Glutamatergic neuron (in vitro differentiated cells): ENCODE data around the gene RPL13. TPM values are rescaled to one million over a fixed set of nuclear protein-coding genes. Genes with fewer than 3 reads are reported as not detected.
"Not testable (repeated sequence)": the region's sequence is repeated elsewhere in the genome, so short reads cannot be mapped to it uniquely, and the experiment has no call there.

ENCODE experiments used
- DNase-seq: peaks from one replicate; pipeline ENCODE4 v3.0.0; 2022
- H3K27ac Mint-ChIP-seq: one replicate; pipeline ENCODE4 v1.8.0; 2020; ENCODE audit warnings: mild to moderate bottlenecking, mixed read lengths, inconsistent platforms; ENCODE audit not compliant: unreplicated experiment
- H3K27me3 Mint-ChIP-seq: one replicate; pipeline ENCODE4 v1.8.0; 2020; ENCODE audit warnings: mild to moderate bottlenecking, moderate library complexity, mixed read lengths, inconsistent platforms; ENCODE audit not compliant: unreplicated experiment
- H3K36me3 Mint-ChIP-seq: one replicate; pipeline ENCODE4 v1.8.0; 2020; ENCODE audit warnings: mild to moderate bottlenecking, mixed read lengths, inconsistent platforms; ENCODE audit not compliant: unreplicated experiment
- H3K4me1 Mint-ChIP-seq: one replicate; pipeline ENCODE4 v1.8.0; 2020; ENCODE audit warnings: mild to moderate bottlenecking, low read depth, mixed read lengths, inconsistent platforms; ENCODE audit not compliant: unreplicated experiment
- H3K4me3 Mint-ChIP-seq: one replicate; pipeline ENCODE4 v1.8.0; 2020; ENCODE audit warnings: mild to moderate bottlenecking, mixed read lengths, inconsistent platforms; ENCODE audit not compliant: unreplicated experiment
- H3K9me3 Mint-ChIP-seq: one replicate; pipeline ENCODE4 v1.8.0; 2020; ENCODE audit warnings: mild to moderate bottlenecking, moderate library complexity, mixed read lengths, inconsistent platforms; ENCODE audit not compliant: unreplicated experiment
- CTCF ChIP-seq: fragments of 200-600 bp; sonication (generic); IDR thresholded peaks from one replicate; pipeline ENCODE4 v1.5.0; 2021; ENCODE audit not compliant: partially characterized antibody, unreplicated experiment
- total RNA-seq: library from RNA; stranded (reverse); fragmentation: NEBNext Ultra II Directional; extraction: Animal tissue kit (Norgen Biotek cat#: 25700); gene quantifications from one replicate; pipeline ENCODE4 v1.2.1, GENCODE V29; 2021; ENCODE audit not compliant: unreplicated experiment

Gene RPL13
- total RNA-seq, 1 donor from 2014 or later: 893 TPM

- H3K4me3 Mint-ChIP-seq: no peak overlapping the region
- peaks cover 12% of the 10 kb centered on the region for H3K27me3 Mint-ChIP-seq
- H3K4me1 Mint-ChIP-seq: peaks cover 22% of the 10 kb centered on the region
- H3K9me3 Mint-ChIP-seq: peaks cover 16% of the 10 kb centered on the region
- TF ChIP-seq CTCF: no peak
- H3K27ac Mint-ChIP-seq: no peak overlapping the region
- no peak for DNase-seq
- no peaks in the 10 kb centered on the region for H3K36me3 Mint-ChIP-seq
Observed at GRCh38 chr16:89570342-89570923, 10.0 kb downstream of the RPL13 start.

GRCh38 chr16:89570983-89571598 lies 10.6 kb downstream of the RPL13 start:
- Mint-ChIP-seq H3K9me3 (peaks cover 16% of the 10 kb centered on the region), H3K27me3 (peaks cover 12% of the 10 kb centered on the region), H3K4me1 (peaks cover 19% of the 10 kb centered on the region)
- not testable (repeated sequence) for H3K36me3 Mint-ChIP-seq, H3K4me3 Mint-ChIP-seq, H3K27ac Mint-ChIP-seq, DNase-seq

- Mint-ChIP-seq H3K27me3 (peaks cover 10% of the 10 kb centered on the region), H3K4me1 (peaks cover 15% of the 10 kb centered on the region), H3K36me3 (no peaks in the 10 kb centered on the region), H3K4me3 (no peak overlapping the region), H3K27ac (no peak overlapping the region), H3K9me3 (peaks cover 14% of the 10 kb centered on the region)
- no peak for TF ChIP-seq CTCF
- no peak for DNase-seq
Observed at GRCh38 chr16:89571636-89572035, 11.2 kb downstream of the RPL13 start.

- Mint-ChIP-seq H3K4me3 (no peak overlapping the region), H3K27me3 (peaks cover 10% of the 10 kb centered on the region), H3K9me3 (peaks cover 14% of the 10 kb centered on the region), H3K4me1 (peaks cover 15% of the 10 kb centered on the region), H3K36me3 (no peaks in the 10 kb centered on the region), H3K27ac (no peak overlapping the region)
- no peak for DNase-seq
- TF ChIP-seq CTCF: no peak
Observed at GRCh38 chr16:89572073-89572484, 11.6 kb downstream of the RPL13 start.

- peaks cover 13% of the 10 kb centered on the region for H3K9me3 Mint-ChIP-seq
- H3K27me3 Mint-ChIP-seq: peaks cover 14% of the 10 kb centered on the region
- no peaks in the 10 kb centered on the region for H3K36me3 Mint-ChIP-seq
- peaks cover 15% of the 10 kb centered on the region for H3K4me1 Mint-ChIP-seq
- no peak overlapping the region for H3K4me3 Mint-ChIP-seq
- no peak for DNase-seq
- no peak for TF ChIP-seq CTCF
- peak overlapping the region; percentile 38 for H3K27ac Mint-ChIP-seq
Observed at GRCh38 chr16:89572485-89573205, 12.2 kb downstream of the RPL13 start.
